ENCODE measurements around the gene HMG20B.
A peak's percentile ranks its signal among the peaks of the same experiment; 100 is the strongest.

Gene HMG20B

DNA sequence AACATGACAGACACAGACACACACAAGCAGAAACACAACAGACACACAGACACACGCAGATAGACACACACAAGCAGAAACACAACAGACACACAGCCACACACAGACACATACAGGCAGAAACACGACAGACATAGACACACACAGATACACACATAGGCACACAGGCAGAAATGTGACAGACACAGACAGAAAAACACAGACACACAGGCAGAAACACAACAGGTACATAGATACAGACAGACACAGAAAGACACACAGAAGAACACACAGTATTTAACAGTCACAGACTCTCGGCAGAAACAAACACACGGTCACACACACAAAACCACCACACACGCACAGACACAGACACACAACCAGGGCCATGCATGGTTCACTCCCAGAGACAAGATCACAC, 33.0 kb downstream of the HMG20B start:
- DNase-seq (ENCODE audit: low read depth in 1 of 2, low spot score in 1 of 2) = no peak

DNA sequence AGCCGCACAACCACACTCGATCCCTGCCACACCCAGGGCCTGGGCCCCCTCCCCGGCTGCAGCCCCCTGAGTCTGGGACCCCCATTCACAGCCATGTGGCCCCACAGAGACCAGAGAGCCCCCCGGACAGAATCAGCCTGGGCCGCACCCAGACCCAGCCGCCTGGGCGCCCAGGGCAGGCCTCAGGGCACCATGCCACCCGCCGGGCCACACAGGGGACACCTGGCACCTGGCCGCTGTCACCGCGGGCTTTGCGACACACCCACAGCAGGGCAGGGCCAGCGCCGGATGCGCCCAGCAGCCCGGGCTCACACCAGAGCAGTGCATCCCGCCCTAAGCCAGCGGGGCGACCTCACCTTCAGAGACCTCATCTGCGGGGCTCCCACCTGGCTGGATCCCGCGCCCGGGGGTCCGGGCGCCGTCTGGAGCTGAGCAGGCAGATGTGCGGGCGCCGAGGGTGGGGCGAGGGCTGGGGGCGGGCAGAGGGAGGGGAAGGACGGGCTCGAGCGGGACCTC, 33.5 kb downstream of the HMG20B start:
- DNase-seq (ENCODE audit: low read depth in 1 of 2, low spot score in 1 of 2) = no peak

DNA sequence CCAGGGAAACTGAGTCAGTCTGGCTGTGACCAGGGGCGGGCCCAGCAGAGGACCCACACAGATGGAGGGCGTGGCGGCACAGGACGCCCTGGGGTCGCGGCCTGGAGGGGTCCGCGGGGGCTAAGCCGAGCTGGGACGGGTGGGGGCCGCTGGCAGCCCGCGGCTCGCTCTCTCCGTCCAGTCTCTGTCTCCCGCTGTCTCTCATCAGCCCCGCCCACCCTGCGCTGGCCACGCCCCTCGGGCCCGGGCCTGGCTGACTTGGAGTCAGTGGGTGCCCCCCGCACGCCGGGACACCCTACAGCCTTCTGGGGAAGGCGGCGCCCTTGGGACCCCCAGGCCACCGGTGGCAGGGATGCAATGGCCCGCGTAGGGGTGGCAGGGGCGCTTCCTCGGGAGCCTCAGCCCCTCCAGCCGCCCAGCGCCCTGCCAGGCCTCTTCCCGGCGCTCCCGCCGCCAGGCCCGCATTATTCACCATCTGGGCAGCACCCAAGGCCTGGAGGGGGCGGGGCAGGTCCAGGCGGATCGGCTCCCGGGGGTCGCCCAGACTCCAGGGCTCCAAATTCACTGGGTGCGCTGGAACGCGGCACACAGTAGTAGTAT, 34.0 kb downstream of the HMG20B start, which contains the start of gene TBXA2R:
Gene TBXA2R (minus strand): TSS at position 186 of the 600 bp plus-strand sequence. CDS start 6,241 bp downstream, outside the sequence.
- peak in 1 of 2 donors; percentile 52 for DNase-seq (ENCODE audit: low read depth in 1 of 2, low spot score in 1 of 2)

DNA sequence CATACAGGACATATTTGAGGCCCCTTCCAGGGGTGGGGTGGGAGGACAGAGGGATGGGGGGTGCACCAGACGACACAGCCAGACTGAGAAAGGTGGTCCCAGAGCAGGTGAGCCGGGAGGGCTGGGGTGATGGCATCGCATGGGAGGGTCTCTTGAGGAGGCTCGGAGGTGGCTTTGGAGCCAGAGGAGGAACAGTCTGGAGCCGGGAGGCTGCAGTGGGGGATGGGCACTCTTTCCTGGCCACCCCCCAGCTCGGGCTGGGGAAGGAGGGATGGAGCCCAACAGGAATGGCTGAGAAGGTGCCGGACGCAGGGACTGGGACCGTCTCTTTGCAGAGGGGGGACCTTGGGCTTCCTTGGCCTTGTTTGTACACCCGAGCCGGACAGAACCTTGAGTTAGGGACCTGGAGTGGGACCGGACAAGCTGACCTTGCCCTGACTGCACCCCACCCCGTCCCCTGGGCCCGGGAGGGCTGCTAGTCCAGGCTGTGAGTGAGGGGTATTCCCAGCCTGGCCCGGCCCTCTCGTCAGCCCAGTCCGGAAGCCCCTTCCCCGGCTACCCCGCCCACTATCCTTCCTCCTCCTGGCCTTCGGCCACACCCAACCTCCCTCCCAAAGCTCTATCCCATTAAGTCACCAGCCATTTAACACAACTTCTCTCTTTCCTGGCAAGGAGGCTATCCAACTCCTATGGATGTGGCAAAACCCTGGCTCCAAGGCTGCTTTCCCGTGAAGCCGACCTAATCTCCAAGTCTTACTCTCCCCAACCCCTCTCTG, 34.7 kb downstream of the HMG20B start:
- DNase-seq (ENCODE audit: low read depth in 1 of 2, low spot score in 1 of 2) = no peak

DNA sequence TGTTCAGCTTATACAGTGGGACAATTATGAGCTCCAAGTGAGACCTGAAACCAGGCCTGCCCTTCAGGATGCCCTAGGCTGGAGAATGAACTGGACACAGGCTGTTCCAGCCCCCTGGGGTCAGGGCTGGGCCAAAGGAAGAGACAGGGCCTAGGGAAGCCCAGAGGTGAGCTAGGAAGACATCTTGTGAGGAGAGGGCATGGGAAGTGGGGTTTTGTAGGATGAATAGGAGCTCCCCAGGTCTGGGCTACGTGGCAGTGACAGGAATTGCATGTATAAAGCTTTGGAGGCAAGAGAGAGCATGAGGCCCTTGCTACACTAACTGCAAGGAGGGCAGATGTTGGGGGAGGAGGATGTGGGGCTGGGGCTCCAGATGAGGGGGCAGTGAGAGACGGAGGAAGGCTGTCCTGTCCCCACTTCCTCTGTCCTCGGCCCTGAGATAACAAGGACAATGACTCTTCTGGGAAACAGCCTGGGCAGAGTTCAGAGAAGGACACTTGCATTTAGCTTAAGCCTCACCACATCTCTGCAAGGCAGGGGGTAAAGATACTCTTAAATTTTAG, 35.4 kb downstream of the HMG20B start:
- DNase-seq (ENCODE audit: low read depth in 1 of 2, low spot score in 1 of 2) = no peak

DNA sequence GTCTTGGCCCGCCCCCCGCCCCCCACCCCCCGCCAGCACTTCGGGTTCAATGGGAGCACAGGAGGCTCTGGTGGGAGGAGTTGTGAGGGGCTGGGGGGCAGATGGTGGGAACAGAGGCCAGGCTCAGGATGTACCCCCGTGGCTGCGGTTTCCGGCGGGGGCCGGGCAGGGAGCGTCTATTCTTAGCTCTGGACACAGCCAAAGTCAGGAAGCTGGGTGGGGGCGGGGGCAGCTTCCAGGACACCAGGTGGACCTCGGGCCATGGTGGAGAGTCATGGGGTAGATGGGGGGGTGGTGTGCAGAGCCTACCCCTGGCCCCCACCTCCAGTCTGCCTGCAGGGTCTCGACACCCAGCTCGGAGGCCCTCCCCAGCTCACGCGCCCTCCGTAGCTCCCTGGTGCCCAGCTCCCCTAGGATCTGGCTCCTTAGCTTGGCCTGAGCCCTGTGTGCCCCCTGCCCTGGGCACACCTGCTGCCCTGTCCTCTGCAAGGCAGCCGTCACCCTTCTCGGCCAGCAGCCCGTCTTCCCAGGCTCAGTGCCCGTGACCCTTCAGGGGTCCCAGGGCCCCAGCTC, 36.1 kb downstream of the HMG20B start:
- DNase-seq (ENCODE audit: low read depth in 1 of 2, low spot score in 1 of 2) = no peak

DNA sequence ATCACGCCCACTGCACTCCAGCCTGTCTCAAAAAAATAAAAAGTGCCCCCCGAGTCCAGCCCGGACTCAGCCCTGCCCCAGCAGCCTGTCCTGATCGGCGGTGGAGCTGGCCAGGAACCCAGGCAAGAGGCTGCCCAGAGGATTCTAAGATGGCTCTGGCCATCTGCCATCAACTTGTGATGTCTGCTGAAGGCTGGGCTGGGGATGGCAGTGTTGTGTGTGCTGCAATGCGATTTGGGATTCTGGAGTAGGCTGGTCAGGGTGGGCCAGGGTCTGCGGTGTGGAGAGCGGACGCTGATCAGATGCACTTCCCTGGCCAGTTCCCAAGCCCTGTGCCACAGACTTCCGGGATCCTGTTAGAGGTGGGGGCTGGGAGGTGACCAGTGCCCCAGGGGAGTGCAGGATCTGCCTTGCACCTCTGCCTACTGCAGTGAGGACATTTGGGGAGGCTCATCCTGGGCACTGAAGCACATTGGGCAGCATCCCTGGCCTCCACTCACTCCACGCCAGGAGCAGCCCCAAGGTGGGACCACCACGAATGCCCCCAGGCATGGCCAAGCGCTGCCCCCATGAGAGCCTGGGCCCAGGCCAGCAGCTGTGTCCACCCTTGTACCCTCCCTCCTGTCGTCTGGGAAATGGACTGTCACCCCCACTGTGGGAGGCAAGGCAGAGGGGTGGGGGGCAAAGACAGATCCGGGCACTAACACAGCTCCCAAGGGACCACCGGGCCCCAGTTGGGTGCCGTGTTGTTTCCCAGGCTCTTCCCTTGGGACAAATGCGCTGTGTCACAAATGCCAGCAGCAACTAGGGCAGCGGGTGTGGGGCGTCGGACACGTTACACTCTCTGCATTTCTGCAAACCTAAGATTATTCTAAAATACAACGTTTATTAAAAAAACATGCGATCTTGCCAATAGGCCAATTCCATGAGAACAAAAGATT, 37.3 kb downstream of the HMG20B start:
- DNase-seq (ENCODE audit: low read depth in 1 of 2, low spot score in 1 of 2) = no peak

DNA sequence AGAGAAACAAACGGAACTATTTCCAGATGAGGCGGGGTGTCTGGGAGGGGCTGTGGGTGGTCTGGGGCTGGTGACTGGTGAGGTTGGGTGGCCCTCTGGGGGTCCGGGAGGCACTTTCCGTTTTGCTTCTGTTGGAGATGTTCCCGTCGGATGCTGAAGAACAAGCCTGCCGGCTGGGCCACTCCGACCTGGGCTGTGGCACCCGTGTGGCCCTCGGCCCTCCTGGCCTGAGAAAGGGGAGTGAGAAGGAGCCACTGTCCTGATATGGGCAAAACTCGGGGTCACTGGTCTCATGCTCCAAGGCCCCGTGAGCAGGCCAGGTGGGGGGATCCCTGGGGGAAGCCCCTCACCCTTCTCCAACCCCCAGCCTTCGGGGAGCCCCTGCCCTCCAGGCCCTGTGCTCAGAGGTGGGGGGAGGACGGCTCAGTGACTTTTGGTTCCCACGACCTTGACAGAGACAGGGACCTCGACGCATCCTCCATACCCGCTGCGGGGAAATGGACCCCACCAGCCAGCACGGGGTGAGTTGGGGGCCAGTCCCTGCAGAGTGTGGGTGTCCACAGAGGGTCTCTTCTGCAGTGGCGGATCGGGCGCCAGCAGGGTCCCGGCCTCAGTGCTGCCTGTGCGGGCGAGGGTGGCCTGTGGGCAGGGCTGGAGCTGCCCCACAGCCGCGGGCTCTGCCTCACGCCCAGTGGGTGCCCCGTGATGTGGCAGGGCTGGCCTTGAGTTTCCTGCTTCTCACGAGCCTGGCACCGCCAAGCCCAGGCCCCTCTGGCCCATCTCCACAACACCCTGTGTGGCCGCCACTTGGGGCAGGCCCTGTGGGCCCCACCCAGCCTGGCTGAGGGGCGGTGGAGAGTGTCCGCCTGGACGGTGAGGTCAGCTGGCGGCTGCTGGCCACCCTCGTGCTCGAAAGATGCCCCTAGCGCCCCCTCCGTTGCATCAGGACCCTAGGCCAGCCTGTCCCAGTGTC, 38.3 kb downstream of the HMG20B start:
- no peak for DNase-seq (ENCODE audit: low read depth in 1 of 2, low spot score in 1 of 2)

DNA sequence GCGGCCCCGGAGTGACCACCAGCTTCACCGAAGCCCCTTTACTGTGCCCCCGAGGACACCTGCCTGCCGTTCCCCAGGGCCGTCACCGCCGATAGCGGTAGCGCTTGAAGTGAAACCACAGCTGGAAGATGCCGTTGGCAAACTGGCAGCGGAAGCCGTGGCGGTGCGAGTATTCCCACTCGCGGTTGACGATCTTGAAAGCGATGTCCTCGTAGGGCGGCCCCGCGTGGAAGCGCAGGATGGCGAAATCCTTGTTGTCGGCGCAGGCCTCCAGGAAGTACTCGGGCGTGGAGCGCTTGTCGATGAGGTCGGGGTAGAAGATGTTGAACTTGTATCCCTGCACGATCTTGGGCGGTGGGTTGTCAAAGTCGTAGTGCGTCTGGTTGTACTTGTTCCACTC, 39.1 kb downstream of the HMG20B start:
- DNase-seq (ENCODE audit: low read depth in 1 of 2, low spot score in 1 of 2) = no peak

DNA sequence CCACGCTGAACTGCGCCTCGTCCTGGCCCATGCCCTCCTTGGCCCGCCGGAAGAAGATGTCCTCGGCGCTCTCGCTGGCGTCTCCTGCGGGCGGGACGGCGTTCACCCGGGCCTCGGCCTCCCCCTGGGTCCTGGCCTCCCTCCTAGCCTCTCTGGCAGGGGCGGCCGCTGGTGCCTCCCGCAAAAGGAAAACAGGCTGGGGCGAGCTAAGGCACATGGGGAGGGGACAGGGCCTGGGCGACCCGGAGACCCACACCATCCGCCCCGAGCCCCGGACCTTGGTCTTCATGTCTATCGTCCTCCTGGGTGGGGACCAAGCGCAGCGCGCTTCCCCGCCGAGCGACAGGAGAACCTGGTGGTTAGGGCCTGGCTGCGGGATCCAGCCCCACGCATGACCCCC, 39.6 kb downstream of the HMG20B start:
- no peak for DNase-seq (ENCODE audit: low read depth in 1 of 2, low spot score in 1 of 2)

DNA sequence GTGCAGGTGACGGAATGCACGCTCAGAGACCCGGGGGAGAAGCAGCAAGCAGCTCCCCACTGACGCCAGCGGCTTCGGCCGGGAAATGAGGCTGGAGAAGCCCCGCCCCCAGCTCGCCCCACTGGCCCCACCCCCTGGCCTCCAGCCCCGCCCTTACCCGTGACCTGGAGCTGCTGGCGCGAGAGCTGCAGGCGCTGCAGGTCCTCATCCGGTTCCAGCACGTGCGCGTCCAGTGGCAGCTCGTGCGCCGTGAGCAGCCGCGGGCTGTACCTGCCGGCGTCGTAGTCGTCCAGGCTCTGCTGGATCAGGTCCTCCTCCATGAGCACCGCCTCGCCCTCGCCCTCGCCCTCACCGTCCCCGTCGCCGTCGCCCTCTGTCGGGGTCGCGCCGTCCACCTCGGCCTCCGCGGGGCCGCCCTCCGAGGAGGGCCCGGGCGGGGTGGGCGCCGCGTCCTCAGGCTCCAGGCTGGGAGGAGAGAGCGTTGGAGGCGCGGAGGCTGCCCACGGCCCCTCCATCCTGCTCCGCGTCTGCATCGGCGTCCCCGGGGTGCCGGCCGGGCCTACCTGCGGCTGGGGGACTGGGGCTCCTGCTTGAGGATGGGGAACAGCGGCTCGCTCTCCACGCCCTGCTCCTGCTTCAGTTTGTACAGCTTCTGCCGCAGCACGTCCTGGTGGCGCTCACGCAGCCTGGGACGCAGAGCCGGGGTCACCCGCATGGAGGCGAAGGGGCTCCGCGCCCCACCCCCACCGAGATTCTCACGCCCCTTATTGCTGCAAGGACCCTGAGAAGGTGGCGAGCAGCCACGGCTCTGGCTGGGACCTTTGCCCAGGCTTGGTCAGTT, 40.4 kb downstream of the HMG20B start:
- no peak for DNase-seq (ENCODE audit: low read depth in 1 of 2, low spot score in 1 of 2)

DNA sequence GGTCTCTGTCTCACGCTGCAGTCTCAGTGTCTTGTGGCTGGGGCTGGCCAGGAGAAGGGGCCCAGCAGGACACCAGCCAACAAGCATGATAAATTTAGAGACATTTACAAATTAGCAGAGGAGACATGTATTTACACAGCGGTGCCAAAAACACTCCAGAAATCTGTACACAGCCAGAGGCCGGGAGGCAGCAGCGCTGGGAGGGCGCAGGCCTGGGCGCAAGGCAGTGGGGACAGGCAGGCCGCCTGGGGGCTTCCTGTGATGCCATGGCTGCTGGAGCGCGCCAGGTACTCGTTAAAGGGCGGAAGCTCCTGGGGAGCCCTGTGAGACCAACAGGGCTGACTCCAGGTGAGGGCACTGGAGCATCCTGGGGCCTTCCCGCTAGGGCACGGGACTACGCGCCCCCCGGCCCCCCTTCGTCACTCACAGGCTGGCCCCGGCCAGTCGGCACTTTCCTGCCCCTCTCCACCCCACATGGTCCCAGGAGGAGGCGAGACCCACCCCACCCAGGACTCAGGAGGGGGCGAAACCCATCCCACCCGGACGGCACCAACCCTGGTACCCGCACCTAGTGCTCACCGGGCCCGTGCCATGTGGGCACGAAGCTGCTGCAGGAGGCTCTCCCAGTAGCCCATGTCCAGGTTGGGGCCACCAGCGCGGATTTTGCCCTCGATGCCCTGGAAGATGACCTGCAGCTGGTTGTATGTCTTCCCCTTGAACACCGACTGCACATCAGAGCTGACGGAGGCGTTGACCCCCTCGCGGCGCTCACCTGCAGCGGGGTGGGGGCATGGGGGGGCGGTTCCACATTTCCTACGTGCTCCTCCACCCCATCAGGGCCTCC, 41.3 kb downstream of the HMG20B start:
- DNase-seq (ENCODE audit: low read depth in 1 of 2, low spot score in 1 of 2) = no peak

DNA sequence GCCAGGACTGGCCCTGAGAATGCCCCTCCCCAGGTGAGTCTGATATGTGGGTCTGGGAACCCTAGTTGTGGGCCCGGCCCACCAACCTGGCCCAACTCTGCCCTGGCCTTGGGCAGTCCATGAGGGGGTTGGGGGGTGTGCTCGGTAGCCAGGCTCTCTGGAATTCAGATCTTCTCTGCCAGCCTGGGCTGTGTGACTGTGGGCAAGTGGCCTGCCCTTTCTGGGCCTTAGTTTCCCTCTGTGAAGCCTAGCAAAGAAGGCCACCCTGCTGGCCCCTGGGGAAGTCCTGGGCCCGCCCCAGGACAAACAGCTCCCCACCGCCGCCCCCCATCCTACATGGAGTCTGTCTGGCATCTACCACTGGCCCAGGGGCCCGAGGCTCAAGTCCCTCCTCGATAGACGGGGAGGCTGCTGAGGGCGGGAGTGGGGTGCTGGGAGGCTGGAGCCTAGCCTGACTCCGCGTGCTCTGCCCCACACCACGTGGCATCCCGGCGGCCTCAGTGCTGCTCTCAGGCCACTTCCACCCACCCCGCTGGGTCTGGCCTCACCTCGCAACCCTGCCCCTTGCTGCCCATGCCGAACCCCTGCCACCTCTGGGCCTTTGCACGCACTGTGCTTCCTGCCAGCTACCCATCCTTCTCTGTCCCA, 42.2 kb downstream of the HMG20B start:
- no peak for DNase-seq (ENCODE audit: low read depth in 1 of 2, low spot score in 1 of 2)

DNA sequence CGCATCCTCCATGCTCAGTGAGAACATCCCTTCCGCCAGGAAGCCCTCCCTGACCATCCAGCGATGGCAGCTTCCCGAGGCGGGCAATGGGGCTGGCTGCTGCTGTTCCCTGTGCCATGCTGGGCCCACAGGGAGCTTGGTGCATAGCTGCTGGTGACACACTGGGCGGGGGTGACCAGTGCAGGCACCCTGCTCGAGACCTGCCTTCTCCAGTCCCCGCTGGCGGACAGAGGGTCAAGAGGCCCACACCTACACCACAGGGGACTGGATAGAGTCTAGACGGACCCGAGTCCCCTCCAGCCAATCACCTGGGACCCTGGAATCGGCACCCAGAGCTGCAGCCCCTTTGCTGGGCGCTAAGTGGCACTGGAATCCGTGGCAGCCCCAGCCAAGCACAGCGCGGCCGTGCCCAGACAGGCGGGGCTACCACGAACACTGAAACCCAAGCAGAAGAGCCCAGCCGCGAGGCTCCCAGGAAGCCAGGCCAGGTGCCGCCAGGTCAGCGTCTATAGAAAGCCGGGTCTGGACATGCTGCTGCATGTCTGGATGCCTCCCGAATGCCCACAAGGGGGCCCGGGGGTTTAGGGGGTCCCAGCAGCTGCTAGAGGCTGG, 42.9 kb downstream of the HMG20B start:
- no peak for DNase-seq (ENCODE audit: low read depth in 1 of 2, low spot score in 1 of 2)

DNA sequence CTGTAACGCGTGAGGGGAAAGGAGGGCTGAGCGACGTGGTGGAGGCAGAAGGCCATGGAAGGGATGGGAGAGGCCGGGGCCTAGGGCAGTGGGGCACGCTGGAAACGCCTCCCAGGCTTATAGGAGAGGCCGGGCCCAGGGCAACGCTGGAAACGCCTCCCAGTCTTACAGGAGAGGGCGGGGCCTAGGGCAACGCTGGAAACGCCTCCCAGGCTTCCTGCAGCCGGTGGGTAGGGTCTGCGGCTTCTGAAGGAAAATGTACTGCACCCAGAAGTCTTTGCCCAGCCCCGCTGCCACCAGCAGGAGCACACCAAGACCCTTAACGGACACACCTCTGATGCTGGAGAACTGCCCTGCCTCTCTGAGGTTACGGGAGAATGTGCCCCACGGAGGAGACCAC, 44.7 kb downstream of the HMG20B start:
- no peak for DNase-seq (ENCODE audit: low read depth in 1 of 2, low spot score in 1 of 2)

DNA sequence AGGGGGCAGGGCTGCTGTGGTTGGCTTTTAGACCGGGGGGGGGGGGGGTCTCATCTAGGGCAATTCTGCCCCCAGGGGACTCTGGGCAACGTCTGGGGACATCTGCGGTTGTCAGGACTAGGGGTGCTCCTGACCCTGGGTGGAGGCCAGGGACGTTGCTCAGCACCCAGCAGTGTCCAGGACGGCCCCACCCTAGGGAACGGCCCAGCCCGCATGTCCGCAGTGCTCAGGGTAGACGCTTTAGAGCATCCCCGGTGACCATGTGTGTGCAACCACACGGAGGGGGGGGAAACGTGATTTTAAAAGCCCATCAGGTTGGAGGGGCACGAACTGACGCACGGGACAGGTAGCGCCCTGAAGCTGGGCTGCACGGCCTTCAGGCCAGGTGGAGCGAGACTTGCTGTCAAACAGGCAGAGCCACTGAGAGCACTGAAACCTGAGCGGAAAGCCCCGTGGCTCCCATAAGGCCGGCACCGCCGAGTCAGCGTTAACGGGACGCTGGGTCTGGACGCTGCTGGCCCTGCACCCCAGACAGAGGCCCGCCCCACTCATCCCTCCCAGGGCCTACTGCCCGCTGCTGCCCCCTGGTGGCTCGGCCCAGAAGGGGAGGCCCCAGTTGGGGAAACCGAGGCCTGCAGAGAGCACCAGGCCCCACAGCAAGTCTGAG, 45.5 kb downstream of the HMG20B start:
- peak in 1 of 2 donors; percentile 51 for DNase-seq (ENCODE audit: low read depth in 1 of 2, low spot score in 1 of 2)
